ENCODE measurements around the gene STK32B.
"Not testable (repeated sequence)": the region's sequence is repeated elsewhere in the genome, so short reads cannot be mapped to it uniquely, and the experiment has no call there.

The STK32B gene

DNA sequence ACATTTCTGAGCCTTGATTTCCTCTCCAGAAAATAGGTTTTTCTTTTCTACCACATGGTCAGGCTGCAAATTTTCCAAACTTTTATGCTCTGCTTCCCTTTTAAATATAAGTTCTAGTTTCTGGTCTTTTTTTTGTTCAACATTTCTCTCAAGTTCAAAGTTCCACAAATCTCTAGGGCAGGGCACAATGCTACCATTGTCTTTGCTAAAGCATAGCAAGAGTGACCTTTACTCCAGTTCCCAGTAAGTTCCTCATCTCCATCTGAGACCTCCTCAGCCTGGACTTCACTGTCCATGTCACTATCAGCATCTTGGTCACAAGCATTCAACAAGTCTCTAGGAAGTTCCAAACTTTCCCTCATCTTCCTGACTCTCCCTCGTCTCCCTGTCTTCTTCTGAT lies 228.8 kb downstream of the STK32B start:
- DNase-seq = not testable (repeated sequence)

DNA sequence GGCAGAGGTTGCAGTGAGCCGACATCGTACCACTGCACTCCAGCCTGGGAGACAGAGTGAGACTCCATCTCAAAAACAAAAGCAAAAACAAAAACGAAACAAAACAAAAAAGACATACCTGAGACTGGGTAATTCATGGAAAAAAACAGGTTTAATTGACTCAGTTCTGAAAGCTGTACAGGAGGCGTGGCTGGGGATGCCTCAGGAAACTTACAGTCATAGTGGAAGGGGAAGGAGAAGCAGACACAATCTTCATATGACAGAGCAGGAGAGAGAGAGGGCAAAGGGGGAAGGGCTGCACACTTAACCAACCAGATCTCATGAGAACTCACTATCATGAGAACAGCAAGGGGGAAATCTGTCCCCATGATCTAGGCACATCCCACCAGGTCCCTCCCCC lies 229.5 kb downstream of the STK32B start:
- DNase-seq = peak; percentile 3 to 17

DNA sequence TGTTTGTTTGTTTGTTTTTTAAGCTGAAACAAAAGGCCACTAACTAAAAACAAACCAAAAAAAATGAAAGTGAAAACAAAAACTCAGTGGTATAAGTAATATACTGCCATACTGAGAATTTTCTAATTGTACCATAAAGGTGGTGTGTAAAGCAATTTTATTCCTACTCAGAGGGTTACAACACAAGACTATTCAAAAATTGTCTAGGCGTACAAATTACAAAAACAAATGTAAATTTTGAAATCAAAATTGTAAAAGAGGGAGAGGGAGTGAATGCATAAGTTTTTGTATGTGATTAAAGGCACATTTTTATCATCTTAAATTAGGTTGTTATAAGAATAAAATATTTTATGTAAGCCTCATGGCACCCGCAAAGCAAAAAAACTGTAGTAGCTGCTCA lies 232.6 kb downstream of the STK32B start:
- no peak for DNase-seq

DNA sequence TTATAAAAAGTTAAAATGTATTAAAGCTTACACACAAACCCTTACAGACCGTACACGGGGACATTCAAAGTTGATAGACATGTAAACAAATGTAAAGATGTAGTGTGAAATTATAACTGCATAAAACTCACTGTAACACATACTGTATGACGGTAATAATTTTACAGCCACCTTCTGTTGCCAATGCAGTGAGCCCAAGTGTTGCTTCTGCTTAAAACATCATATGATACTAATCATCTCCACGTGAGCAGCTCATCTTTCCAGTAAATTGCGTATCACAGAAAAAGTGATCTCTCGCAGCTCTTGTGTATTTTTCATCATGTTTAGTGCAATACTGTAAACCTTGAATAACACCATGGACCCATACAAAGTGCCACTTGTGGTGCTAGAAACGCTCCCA lies 233.2 kb downstream of the STK32B start:
- DNase-seq = no peak

DNA sequence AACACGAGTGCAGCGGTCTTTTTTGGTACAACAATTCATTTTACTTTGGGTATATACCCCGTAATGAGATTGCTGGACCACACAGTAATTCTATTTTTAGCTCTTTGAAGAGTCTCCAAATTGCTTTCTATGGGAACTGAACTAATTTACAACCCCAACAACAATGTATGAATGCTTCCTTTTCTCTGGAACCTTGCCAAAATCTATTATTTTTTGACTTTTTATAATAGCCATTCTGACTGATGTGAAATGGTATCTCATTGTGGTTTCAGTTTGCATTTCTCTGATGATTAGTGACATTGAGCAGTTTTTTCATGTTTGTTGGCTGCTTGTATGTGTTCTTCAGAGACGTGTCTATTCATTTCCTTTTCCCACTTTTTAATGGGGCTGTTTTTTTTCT lies 240.8 kb downstream of the STK32B start:
- no peak for DNase-seq

DNA sequence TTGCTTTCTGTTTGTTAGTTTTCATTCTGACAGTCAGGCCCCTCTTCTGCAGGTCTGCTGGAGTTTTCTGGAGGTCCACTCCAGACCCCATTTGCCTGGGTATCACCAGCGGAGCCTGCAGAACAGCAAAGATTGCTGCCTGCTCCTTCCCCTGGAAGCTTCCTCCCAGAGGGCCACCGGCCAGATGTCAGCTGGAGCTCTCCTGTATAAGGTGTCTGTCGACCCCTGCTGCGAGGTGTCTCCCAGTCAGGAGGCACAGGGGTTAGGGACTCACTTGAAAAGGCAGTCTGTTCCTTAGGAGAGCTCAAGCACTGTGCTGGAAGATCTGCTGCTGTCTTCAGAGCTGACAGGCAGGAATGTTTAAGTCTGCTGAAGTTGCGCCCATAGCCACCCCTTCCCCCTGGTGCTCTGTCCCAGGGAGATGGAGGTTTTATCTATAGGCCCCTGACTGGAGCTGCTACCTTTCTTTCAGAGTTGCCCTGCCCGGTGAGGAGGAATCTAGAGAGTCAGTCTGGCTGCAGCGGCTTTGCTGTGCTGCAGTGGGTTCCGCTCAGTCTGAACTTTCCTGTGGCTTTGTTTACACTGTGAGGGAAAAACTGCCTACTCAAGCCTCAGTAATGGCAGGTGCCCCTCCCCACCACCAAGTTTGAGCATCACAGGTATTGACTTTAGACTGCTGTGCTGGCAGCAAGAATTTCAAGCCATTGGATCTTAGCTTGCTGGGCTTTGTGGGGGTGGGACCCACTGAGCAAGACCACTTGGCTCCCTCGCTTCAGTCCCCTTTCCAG lies 246.9 kb downstream of the STK32B start:
- not testable (repeated sequence) for DNase-seq

DNA sequence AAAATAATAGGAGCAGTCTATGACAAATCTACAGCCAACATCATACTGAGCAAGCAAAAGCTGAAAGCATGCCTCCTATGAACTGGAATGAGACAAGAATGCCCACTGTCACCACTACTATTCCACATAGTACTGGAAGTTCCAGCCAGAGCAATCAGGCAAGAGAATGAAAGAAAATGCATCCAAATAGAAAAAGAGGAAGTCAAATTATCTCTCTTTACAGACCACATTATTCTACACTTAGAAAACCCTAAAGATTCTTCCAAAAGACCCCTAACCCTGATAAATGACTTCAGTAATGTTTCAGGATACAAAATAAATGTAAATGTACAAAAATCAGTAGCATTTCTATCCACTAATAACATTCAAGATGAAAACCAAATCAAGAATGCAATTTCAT lies 249.0 kb downstream of the STK32B start:
- no peak for DNase-seq

DNA sequence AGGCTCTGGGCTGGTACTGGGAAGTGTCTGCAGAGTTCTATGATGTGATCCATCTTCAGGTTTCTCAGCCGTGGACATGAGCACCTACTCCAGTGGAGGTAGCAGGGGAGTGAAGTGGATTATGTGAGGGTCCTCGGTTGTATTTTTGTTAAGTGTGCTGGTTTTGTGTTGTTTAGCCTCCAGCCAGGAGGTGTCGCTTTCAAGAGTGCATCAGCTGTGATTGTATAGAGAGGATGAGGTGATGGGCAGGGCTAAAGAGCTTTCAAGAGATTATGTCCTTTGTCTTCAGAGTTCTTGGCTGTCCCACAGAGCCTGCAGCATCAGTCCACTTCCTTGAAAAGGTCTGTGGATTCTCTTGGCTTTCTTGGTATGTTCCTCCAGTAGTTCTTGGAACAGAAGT lies 256.6 kb downstream of the STK32B start:
- no peak for DNase-seq

DNA sequence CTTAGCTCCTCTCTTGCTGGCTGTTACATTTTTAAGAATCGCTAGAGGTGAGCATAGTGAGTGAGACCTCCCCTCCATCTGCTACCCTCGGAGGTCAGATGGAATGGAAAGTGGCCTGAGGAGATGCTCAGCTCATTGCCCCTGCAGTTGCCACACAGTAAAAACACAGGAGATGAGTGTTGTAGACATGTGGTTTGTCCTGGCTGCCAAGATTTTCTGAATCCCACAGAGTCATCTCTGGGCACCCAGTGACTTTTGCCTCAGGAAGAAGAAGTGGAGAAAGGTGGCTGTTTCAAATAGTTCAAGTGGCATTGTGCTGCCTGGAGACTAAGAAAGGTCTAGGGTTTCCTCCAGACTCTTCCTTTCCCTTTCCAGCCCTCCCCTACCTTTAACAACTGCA lies 271.0 kb downstream of the STK32B start:
- DNase-seq = no peak

DNA sequence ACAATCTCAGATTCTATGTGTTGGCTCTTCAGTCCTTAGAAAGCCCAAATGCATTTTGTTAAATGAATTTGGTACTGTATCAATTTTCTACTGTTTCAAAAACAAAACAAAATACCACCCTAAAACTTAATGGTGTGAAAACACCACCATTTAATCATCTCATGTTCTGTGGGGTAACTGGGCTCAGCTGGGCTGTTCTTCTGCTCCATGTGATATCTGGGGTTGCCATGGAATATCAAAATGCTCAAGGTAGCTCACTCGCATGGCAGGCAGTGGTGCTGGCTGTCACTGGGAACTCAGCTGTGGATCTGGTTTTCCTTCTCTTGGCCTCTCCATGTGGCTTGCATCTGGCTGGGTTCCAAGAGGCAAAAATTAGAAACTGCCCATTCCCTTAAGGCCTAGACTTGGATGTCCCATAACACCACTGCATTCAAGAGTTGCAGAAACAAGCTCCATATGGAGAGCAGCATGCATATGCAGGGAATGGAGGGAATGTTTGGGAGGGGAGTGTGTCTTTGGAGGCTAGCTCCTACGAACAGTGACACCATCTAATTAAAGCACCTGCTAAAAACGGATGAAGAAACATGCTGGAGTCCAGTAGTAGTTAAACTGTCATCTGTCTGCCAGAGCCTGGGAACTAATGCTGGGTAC lies 279.2 kb downstream of the STK32B start:
- no peak for DNase-seq

DNA sequence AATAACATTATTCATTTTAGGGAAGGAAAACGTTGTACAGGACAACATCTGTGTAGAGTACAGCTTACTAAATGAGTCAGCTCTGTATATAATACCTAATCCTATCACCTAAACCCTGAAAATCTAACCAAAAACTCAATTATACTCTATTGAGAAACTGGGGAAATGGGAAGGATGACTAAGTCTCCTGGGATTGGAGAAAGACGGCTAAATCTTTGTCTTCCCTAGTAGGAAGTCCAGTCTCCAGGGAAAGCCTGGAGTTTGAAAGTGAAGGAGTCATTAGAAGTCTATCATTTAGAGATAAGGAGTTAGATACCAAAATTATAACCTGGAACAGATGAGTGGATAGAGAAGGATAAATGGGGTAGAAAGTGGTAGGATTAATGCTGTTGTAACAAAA lies 286.5 kb downstream of the STK32B start:
- DNase-seq = no peak

DNA sequence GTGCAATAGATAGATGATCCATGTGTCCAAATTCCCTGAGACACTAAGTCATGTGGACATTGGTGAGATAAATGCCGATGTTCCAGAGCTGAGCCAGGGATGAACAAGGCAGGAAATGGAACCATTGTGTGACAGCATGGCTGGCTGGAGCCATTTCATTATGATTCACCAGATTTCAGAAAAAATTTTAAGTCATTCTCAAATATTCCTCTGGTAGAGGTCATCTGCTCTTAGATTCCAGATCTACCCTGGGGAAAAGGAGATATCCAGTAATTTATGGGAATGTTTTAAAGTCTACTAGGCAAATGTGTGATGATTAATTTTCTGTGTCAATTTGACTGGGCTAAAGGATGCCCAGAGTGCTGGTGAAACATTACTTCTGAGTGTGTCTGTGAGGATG lies 287.3 kb downstream of the STK32B start:
- no peak for DNase-seq

DNA sequence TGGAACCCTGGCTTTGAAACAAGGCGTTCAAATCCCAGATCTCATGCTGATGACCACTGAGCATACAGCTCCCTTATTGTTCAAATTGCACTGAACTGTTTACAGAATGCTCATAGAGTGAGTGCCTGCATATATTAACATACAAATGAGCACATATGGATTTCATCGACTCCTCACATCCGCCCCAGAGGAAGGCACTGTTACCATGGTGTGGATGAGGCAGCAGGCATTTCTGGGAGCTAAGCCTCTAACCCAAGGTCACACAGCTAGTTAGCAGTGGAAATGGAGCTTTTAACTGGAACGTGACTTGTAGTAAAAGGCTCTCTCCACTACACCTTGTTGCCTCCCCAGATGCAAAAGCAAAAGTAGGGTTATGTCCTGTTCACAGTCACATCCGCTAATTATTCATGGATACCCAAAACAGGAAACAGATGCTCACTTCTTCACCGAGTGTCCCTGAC lies 289.7 kb downstream of the STK32B start:
- DNase-seq = no peak

DNA sequence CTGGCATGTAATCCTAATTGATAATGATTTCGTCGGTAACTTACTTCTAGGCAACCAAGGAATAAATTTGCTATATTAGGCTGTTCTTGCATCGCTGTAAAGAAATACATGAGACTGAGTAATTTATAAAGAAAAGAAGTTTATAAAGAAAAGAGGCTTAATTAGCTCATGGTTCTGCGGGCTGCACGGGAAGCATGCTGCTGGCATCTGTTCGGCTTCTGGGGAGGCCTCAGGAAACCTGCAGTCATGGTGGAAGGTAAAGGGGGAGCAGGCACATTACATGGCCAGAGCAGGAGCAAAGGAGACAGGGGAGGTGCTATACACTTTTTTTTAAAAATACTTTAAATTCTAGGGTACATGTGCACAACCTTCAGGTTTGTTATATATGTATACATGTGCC lies 290.2 kb downstream of the STK32B start:
- no peak for DNase-seq

DNA sequence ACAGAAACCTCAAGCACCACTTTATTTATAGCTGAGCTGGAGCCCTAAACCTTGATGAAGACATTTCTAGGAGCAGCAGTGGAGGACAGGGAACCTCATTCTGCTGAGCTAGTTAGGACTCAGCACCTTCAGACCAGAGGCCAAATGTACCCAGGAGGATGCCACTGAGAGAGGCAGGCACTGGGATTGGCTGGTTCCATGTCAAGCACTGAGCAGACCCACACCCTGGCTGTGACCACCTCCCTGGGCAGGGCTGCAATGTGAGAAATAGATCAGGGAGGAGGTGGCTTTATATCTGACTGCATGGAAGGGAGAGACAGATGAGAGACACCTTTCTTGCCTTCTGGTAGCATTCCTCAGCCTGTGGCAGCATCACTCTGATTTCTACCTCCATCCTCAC lies 304.6 kb downstream of the STK32B start:
- DNase-seq = no peak

DNA sequence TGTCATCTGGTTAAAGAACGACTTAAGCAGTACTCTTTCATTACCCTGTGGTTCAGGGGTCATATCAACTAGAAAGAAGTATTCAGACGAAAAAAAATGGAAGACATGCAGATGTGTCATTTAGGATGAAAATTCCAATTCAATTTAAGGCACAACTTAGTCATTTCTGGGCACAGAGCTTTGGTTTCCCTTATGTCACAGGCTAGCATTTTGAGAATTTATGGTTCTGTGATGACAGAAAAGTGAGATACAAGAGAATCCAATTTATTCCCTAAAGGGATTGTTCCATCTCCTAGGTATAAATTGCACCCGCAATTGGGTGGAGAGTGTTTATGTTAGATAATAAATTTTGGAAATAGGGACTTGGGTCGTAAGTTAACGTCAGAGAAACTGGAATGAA lies 306.6 kb downstream of the STK32B start:
- no peak for DNase-seq

DNA sequence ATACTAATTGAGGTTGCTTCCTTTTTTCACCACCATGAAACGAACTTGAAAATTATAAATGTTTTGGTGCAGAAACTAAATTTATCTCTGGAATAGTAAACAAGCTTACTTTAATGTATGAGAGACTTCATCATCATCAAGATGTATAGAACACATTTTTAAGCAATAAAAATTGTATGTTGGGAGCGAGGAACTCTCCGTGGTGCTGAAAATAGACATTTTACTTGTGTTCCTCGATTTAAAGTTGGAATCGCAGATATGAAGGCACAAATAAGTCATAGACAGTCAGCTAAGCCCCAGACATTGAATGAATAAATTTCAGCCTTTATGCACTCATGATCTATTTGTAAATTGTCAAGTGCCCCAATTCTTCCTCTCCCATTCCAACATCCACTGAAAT lies 310.7 kb downstream of the STK32B start:
- DNase-seq = no peak

DNA sequence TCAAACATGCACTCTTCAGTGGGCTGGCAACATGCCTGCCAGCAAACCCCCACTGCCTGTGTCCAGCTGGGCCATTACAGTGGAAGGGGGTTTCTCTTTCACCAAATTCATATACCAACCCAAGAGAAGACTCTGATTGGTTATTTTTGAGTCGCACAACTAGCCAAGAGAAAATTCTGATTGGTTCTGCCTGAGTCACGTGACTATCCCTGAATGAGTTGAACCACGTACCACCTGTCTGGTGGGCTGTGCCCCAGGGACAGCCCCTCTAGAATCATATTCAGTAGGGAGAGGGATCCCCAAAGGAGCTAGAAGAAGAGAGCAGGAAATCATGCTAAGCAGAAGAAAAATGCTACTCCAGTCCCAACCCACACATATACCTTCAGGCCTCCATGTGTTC lies 313.1 kb downstream of the STK32B start:
- DNase-seq = no peak

DNA sequence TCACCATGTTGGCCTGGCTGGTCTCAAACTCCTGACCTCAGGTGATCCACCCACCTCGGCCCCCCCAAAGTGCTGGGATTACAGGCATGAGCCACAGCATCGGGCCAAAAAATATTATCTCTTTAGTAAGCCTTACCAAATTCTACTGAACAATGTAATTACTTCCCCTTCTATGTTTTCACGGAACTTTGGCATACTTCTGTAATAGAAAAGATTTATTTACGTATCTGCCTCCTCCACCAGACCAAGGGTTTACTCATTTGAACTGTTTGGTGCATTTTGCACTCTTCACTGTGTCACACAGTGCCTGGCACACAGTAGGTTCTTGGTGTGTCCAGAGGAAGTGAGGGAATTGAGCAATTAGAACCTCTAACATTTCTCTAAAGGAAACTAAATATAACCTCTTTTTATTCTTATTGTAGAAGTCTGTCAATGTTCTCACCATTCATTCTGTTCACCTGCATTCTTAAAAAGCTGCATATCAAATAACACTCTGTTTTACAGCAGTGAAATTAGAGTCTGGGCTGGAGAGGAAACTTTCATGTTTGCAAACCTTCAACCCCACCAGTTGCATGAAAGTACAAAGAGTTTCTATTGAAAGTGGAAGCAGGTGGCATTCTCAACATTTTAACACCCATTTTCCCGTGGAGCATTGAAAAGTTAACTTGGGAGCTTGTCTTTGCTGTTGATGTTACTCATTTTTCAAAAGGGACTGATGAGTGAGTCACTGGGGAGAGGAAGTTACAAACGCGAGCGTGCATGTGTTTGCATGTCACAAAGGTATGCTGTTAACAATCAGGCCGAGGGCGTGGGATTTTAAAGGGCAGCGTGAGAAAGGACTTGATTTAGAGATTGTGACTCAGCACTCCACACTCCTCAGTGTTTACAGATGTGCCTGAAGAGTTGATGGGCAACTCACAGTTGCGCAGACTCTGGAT lies 314.1 kb downstream of the STK32B start:
- DNase-seq = no peak

DNA sequence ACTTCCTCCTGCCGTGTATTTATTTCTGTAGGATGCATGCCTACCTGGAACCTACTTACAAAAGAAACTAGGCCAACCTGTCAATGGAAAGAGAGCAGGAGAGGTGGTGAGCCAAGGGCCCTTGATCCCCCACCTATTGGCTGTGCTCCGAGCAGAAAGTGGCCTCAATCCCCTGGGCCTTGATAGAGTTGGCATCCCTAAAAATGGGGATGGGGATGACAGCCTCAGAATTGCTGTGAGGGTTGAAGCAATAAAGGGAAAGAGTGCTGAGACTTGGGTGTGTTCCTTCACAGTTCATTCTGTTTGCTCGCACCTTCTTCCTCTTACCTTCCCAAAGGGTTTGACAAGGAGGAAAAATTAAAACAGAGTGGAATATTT lies 314.7 kb downstream of the STK32B start:
- no peak for DNase-seq

DNA sequence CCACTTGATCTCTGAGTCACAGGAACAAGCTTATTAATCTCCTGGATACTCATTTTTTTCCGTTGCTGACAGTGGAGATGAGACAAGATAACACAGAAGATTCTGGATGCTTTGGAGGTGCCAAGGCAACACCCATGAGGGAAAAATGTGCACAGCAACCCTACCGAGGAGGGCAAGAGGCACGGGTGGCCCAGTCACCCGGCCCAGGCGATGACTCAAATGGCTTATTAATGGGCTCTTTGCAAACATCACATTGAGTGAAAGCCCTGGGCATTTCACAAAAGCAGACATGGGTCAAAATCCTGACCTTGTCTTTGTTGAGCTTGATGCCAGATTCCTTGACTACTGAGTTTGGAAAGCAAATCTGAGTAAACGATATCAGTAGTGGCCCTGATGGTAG lies 315.1 kb downstream of the STK32B start:
- DNase-seq = no peak

DNA sequence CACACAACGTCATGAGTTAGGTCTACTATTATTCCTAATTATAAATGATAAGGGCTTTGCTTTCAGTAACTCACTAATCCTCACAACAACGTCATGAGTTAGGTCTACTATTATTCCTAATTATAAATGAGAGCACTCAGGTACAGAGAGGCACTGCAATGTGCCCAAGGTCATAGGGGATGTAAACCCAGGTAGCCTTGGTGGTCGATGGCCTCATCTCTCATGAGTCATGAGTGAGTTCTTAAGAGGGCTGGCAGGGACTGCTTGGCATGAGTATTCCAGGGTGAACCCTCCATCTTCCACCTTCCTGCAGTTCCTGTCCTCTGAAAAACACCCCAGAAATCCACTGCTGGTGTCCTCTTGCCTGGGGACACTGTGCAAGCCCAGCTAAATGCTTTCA lies 317.1 kb downstream of the STK32B start:
- DNase-seq = no peak

DNA sequence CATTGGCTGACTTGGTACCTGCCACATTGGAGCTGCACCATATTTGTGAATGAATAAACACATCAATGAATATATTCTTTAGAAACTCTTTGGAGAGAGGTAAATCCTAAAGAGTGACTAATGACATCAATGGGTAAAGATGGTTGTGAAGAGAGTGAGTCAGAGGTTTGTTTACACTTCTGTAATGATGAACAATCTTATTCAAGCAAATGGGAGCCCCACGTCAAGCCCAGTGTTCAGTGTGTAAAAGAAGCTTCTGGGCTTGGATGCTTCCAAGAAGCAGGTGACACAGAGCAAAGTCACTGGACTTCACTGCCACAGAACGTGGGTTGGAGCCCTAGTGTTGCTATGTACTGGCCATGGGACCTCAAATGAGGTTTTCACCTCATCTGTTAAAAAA lies 319.0 kb downstream of the STK32B start:
- DNase-seq = no peak
